Testis (tissue), 2 donors: ENCODE results near the gene PTPN9.

Source experiments
- CTCF ChIP-seq, 3 experiments: fragments of 450-650 bp in 2 of 3; fragments of 200-600 bp in 1 of 3; sonication (generic) in 1 of 3; IDR thresholded peaks; one replicate each; pipeline ENCODE4 v1.5.1; 2016 to 2019; ENCODE audit warnings: antibody characterized with exemption in 3 of 3, mild to moderate bottlenecking in 2 of 3, moderate library complexity in 1 of 3
- POLR2A ChIP-seq: fragments of 450-650 bp; IDR thresholded peaks from one replicate; pipeline ENCODE4 v1.6.1; 2017; ENCODE audit warnings: antibody characterized with exemption, mild to moderate bottlenecking, moderate library complexity

- TF ChIP-seq CTCF (IDR thresholded peaks at IDR 0.05) (no peak), POLR2A (no peak)
Measured at GRCh38 chr15:75451202-75451673, 127.9 kb downstream of the PTPN9 start.
